A673 (cell line): ENCODE results near the gene GNAQ. TPM values are rescaled to one million over a fixed set of nuclear protein-coding genes. Genes with fewer than 3 reads are reported as not detected.

Experiments
- BruUV-seq: library from RNA; stranded (reverse); fragments of 400-500 nt; replicated peaks from 2 replicates; lab custom pipeline; 2021; lab: Mats Ljungman, UMichigan
- CTCF ChIA-PET: fragments of 300-600 bp; sonication (Branson Sonifier 250); formaldehyde crosslinking; loops from one replicate; lab custom pipeline; 2022; ENCODE audit warnings: antibody characterized with exemption; lab: Charles Lee
- POLR2A ChIA-PET: fragments of 300-600 bp; sonication (Branson Sonifier 250); formaldehyde crosslinking; loops from one replicate; lab custom pipeline; 2022; ENCODE audit warnings: antibody characterized with exemption; ENCODE audit not compliant: low non-redundant PET; lab: Charles Lee
- DNase-seq: peaks from one replicate; pipeline ENCODE4 v3.0.0-alpha.2; 2015; ENCODE audit warnings: low spot score
- H3K27ac ChIP-seq: fragments of 200-600 bp; sonication (generic); 2 replicates; pipeline ENCODE4 v1.5.1; 2016; ENCODE audit warnings: mixed run types, low read depth, mild to moderate bottlenecking, mixed read lengths, antibody characterized with exemption, low read length; ENCODE audit not compliant: poor library complexity, severe bottlenecking
- H3K27me3 ChIP-seq: fragments of 200-600 bp; sonication (generic); replicated peaks from 2 replicates; pipeline ENCODE4 v1.6.1; 2017; ENCODE audit warnings: mixed run types, low read depth, mild to moderate bottlenecking, mixed read lengths, antibody characterized with exemption, low read length; ENCODE audit not compliant: insufficient read depth, poor library complexity
- H3K36me3 ChIP-seq: fragments of 200-600 bp; sonication (generic); 2 replicates; pipeline ENCODE4 v1.6.1; 2016; ENCODE audit warnings: mixed run types, mild to moderate bottlenecking, mixed read lengths, antibody characterized with exemption, low read length; ENCODE audit not compliant: insufficient read depth, poor library complexity, severe bottlenecking
- H3K4me1 ChIP-seq: fragments of 200-600 bp; sonication (generic); 2 replicates; pipeline ENCODE4 v1.6.1; 2017; ENCODE audit warnings: mixed run types, mild to moderate bottlenecking, mixed read lengths, antibody characterized with exemption, low read length; ENCODE audit not compliant: insufficient read depth, poor library complexity, severe bottlenecking
- H3K4me3 ChIP-seq: fragments of 200-600 bp; sonication (generic); 2 replicates; pipeline ENCODE4 v1.5.1; 2016; ENCODE audit warnings: low read depth, mixed run types, mild to moderate bottlenecking, mixed read lengths, low read length; ENCODE audit not compliant: poor library complexity, severe bottlenecking
- H3K9me3 ChIP-seq: fragments of 200-600 bp; sonication (generic); 2 replicates; pipeline ENCODE4 v1.6.1; 2016; ENCODE audit warnings: mixed run types, low read depth, mild to moderate bottlenecking, mixed read lengths, antibody characterized with exemption, low read length; ENCODE audit not compliant: poor library complexity, severe bottlenecking
- EZH2 ChIP-seq: fragments of 200-600 bp; sonication (generic); IDR thresholded peaks from 2 replicates; pipeline ENCODE4 v1.6.1; 2017; ENCODE audit warnings: borderline replicate concordance, low read depth, mild to moderate bottlenecking, mixed read lengths, antibody characterized with exemption, low read length; ENCODE audit not compliant: poor library complexity, severe bottlenecking
- intact Hi-C: fragments of 100-400 bp; cut with micrococcal nuclease; formaldehyde crosslinking; loops from one replicate; pipeline ENCODE4 v1.10.0; 2022; ENCODE audit not compliant: unreplicated experiment
- total RNA-seq: library from RNA; stranded (reverse); gene quantifications from 2 replicates; pipeline ENCODE4 v1.2.3, GENCODE V29; 2021
- TF ChIP-seq, protein P1 (sequence below): fragments of 300-800, 200-600 bp; sonication (generic); conservative IDR thresholded peaks from 2 replicates; pipeline ENCODE4 v1.5.1; 2017; ENCODE audit warnings: low read depth, mild to moderate bottlenecking, antibody characterized with exemption, low read length, moderate library complexity, mixed read lengths

The GNAQ gene
- total RNA-seq, 1 experiment from 2014 or later: 69.9 TPM

DNA sequence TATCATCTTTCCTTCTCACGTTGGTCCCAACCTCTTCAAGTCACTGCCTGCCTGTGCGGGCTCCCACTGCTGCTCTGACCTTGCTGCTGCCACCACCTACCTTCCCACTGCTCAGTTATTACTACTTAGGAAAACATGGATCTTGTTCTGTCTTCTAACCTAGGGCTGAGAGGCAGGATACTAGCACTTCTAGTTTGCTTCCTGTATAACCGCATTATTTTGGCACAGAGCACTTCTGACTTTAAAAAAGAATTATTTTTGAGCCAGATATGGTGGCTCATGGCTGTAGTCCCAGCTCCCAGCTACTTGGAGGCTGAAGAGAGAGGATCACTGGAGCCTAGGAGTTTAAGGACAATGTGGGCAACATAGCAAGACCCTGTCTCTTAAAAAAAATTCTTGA is 248.1 kb downstream of the GNAQ start:
- H3K4me3 ChIP-seq: no peak overlapping the region
- no peak for DNase-seq
- no peaks in the 10 kb centered on the region for H3K9me3 ChIP-seq
- no TSS peak for BruUV-seq
- no peak overlapping the region for H3K27ac ChIP-seq
- TF ChIP-seq EZH2: no peak
- TF ChIP-seq, protein P1, sequence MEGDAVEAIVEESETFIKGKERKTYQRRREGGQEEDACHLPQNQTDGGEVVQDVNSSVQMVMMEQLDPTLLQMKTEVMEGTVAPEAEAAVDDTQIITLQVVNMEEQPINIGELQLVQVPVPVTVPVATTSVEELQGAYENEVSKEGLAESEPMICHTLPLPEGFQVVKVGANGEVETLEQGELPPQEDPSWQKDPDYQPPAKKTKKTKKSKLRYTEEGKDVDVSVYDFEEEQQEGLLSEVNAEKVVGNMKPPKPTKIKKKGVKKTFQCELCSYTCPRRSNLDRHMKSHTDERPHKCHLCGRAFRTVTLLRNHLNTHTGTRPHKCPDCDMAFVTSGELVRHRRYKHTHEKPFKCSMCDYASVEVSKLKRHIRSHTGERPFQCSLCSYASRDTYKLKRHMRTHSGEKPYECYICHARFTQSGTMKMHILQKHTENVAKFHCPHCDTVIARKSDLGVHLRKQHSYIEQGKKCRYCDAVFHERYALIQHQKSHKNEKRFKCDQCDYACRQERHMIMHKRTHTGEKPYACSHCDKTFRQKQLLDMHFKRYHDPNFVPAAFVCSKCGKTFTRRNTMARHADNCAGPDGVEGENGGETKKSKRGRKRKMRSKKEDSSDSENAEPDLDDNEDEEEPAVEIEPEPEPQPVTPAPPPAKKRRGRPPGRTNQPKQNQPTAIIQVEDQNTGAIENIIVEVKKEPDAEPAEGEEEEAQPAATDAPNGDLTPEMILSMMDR: no peak
- no peaks in the 10 kb centered on the region for H3K4me1 ChIP-seq
- POLR2A ChIA-PET: no interaction called here
- CTCF ChIA-PET: no interaction called here
- intact Hi-C loops: no loop called here
- H3K27me3 ChIP-seq: no peaks in the 10 kb centered on the region
- peaks cover 5% of the 10 kb centered on the region for H3K36me3 ChIP-seq

GRCh38 chr9:77779010-77779409 is 252.6 kb downstream of the GNAQ start:
- intact Hi-C loops: no loop called here
- BruUV-seq: no TSS peak
- TF ChIP-seq, protein P1: no peak
- TF ChIP-seq EZH2: no peak
- CTCF ChIA-PET: no interaction called here
- Histone ChIP-seq H3K36me3 (peaks cover 12% of the 10 kb centered on the region), H3K27me3 (no peaks in the 10 kb centered on the region), H3K4me3 (no peak overlapping the region), H3K9me3 (peaks cover 22% of the 10 kb centered on the region), H3K4me1 (no peaks in the 10 kb centered on the region), H3K27ac (no peak overlapping the region)
- DNase-seq: no peak
- POLR2A ChIA-PET: no interaction called here

GRCh38 chr9:77773381-77773780 is 258.2 kb downstream of the GNAQ start:
- intact Hi-C loops: no loop called here
- CTCF ChIA-PET: no interaction called here
- no peak for DNase-seq

More at GRCh38 chr9:77773381-77773780, 258.2 kb downstream of the GNAQ start:
- Histone ChIP-seq H3K9me3 (peaks cover 22% of the 10 kb centered on the region), H3K36me3 (peaks cover 7% of the 10 kb centered on the region), H3K4me3 (no peak overlapping the region), H3K27ac (no peak overlapping the region), H3K27me3 (no peaks in the 10 kb centered on the region), H3K4me1 (peaks cover 17% of the 10 kb centered on the region)
- no TSS peak for BruUV-seq
- no peak for TF ChIP-seq EZH2
- TF ChIP-seq, protein P1: no peak
- POLR2A ChIA-PET: no interaction called here
